GM12878 (cell line): Measurements from ENCODE around the gene ABCB8. TPM values are rescaled to one million over a fixed set of nuclear protein-coding genes. Genes with fewer than 3 reads are reported as not detected.

Experiments
- ATAC-seq: fragments of 200-7000 bp; cut with Tn5 transposase; 3 replicates; pipeline ENCODE4 v1.9.1; 2020; ENCODE audit warnings: mild to moderate bottlenecking, moderate library complexity
- BruUV-seq: library from RNA; stranded (reverse); fragments of 400-500 nt; replicated peaks from 2 replicates; lab custom pipeline; 2021; lab: Mats Ljungman, UMichigan
- CTCF ChIA-PET: fragments of 300-600 bp; sonication (Branson Sonifier 250); formaldehyde crosslinking; extraction: SDS; loops from one replicate; lab custom pipeline; 2021; ENCODE audit warnings: inconsistent platforms; lab: Yijun Ruan, JAX
- POLR2A ChIA-PET: fragments of 350-600 bp; formaldehyde crosslinking; extraction: SDS; loops from one replicate; lab custom pipeline; 2021; ENCODE audit warnings: inconsistent platforms; lab: Charles Lee
- RAD21 ChIA-PET: fragments of 300-600 bp; sonication (Branson Sonifier 250); formaldehyde crosslinking; loops from one replicate; lab custom pipeline; 2023; ENCODE audit warnings: antibody characterized with exemption; ENCODE audit not compliant: unreplicated experiment; lab: Charles Lee
- SMC1A ChIA-PET: fragments of 300-600 bp; sonication (Branson Sonifier 250); formaldehyde crosslinking; loops from one replicate; lab custom pipeline; 2023; ENCODE audit not compliant: unreplicated experiment, uncharacterized antibody; lab: Charles Lee
- DNase-seq: peaks from one replicate; pipeline ENCODE4 v3.0.0-alpha.2; 2011; ENCODE audit warnings: low read depth, low spot score
- FAIRE-seq: peaks from 3 replicates; lab custom pipeline; 2011; peaks lifted over from hg19 to GRCh38; lab: Jason Lieb, UNC
- H2AFZ ChIP-seq: 2 replicates; pipeline ENCODE4 v1.6.0; 2011; ENCODE audit warnings: low read depth, low read length, control low read depth; ENCODE audit not compliant: control insufficient read depth
- H3K27ac ChIP-seq: 2 replicates; pipeline ENCODE4 v1.5.1; 2011; ENCODE audit warnings: control low read depth; ENCODE audit not compliant: control insufficient read depth, insufficient read depth
- H3K27me3 ChIP-seq, 2 experiments: replicated peaks in 1 of 2; 2 replicates each; pipeline versions ENCODE4 v1.6.0 to v1.6.1; 2011; ENCODE audit warnings: low read length in 1 of 2; ENCODE audit not compliant: control insufficient read depth in 2 of 2, insufficient read depth in 2 of 2
- H3K36me3 ChIP-seq, 2 experiments: 2 replicates each; pipeline ENCODE4 v1.5.1; 2011; ENCODE audit warnings: low read length in 1 of 2; ENCODE audit not compliant: control insufficient read depth in 2 of 2, insufficient read depth in 2 of 2
- H3K4me1 ChIP-seq: 2 replicates; pipeline ENCODE4 v1.6.1; 2011; ENCODE audit warnings: mild to moderate bottlenecking, low read length, moderate library complexity, mixed read lengths; ENCODE audit not compliant: control insufficient read depth, insufficient read depth
- H3K4me2 ChIP-seq: 2 replicates; pipeline ENCODE4 v1.6.0; 2011; ENCODE audit warnings: control low read depth; ENCODE audit not compliant: control insufficient read depth, insufficient read depth
- H3K4me3 ChIP-seq: fragments of 200-600 bp; sonication (generic); 2 replicates; pipeline ENCODE4 v1.5.1; 2016
- H3K79me2 ChIP-seq: 2 replicates; pipeline ENCODE4 v1.6.0; 2011; ENCODE audit warnings: low read length; ENCODE audit not compliant: control insufficient read depth, insufficient read depth
- H3K9ac ChIP-seq: 2 replicates; pipeline ENCODE4 v1.8.0; 2011; ENCODE audit warnings: low read length, control low read depth, mixed read lengths; ENCODE audit not compliant: control insufficient read depth, insufficient read depth
- H3K9me3 ChIP-seq: replicated peaks from 3 replicates; pipeline ENCODE4 v1.5.1; 2011; ENCODE audit warnings: mild to moderate bottlenecking, low read length; ENCODE audit not compliant: control insufficient read depth, insufficient read depth
- H4K20me1 ChIP-seq: 2 replicates; pipeline ENCODE4 v1.6.0; 2011; ENCODE audit not compliant: control insufficient read depth, insufficient read depth
- BMI1 ChIP-seq: fragments of 450-650 bp; IDR thresholded peaks from 2 replicates; pipeline ENCODE4 v1.6.1; 2016; ENCODE audit warnings: mild to moderate bottlenecking, moderate library complexity, borderline replicate concordance
- CBFB ChIP-seq: IDR thresholded peaks from 2 replicates; pipeline ENCODE4 v1.6.1; 2016; ENCODE audit warnings: antibody characterized with exemption, low read depth
- EP300 ChIP-seq, 2 experiments: fragments of 150-350 bp in 1 of 2; IDR thresholded peaks; 2 replicates each; pipeline ENCODE4 v1.6.1; 2011 to 2012; ENCODE audit warnings: low read depth in 2 of 2, low read length in 2 of 2, borderline replicate concordance in 1 of 2, improper control_type of control experiment in 1 of 2, inconsistent platforms in 1 of 2; ENCODE audit not compliant: control insufficient read depth in 1 of 2
- FOXM1 ChIP-seq: IDR thresholded peaks from 2 replicates; pipeline ENCODE4 v1.6.1; 2012; ENCODE audit warnings: low read depth, mild to moderate bottlenecking, inconsistent platforms, low read length, moderate library complexity
- JUND ChIP-seq: IDR thresholded peaks from 2 replicates; pipeline ENCODE4 v1.6.1; 2012; ENCODE audit warnings: low read depth, mild to moderate bottlenecking, low read length, improper control_type of control experiment, moderate library complexity
- KAT2A ChIP-seq: conservative IDR thresholded peaks from 2 replicates; pipeline ENCODE4 v1.6.1; 2011; ENCODE audit warnings: low read depth, low read length; ENCODE audit not compliant: control insufficient read depth
- KLF5 ChIP-seq: fragments of 450-650 bp; IDR thresholded peaks from 2 replicates; pipeline ENCODE4 v1.6.1; 2014; ENCODE audit warnings: mild to moderate bottlenecking; ENCODE audit not compliant: partially characterized antibody
- NFIC ChIP-seq: IDR thresholded peaks from 2 replicates; pipeline ENCODE4 v1.6.1; 2012; ENCODE audit warnings: low read depth, mild to moderate bottlenecking, inconsistent platforms, low read length, moderate library complexity
- PAX8 ChIP-seq: fragments of 450-650 bp; IDR thresholded peaks from 2 replicates; pipeline ENCODE4 v1.6.1; 2017; ENCODE audit warnings: mild to moderate bottlenecking, moderate library complexity
- POLR2AphosphoS2 ChIP-seq: IDR thresholded peaks from 2 replicates; pipeline ENCODE4 v1.6.1; 2011; ENCODE audit warnings: low read depth, mild to moderate bottlenecking, low read length, improper control_type of control experiment, moderate library complexity
- TAF1 ChIP-seq: IDR thresholded peaks from 2 replicates; pipeline ENCODE4 v1.6.1; 2011; ENCODE audit warnings: mild to moderate bottlenecking, low read depth, low read length, borderline replicate concordance
- WGBS: methylation state at CpG from one replicate; pipeline ENCODE4 v1.1.6; 2016; ENCODE audit warnings: low lambda C conversion rate; ENCODE audit not compliant: insufficient replicate concordance, insufficient coverage; ENCODE audit errors: missing lambda C conversion rate; 5-methylcytosine and 5-hydroxymethylcytosine counted together
- in situ Hi-C: fragments of 300-500 bp; cut with MboI; formaldehyde crosslinking; loops from 9 replicates; pipeline ENCODE4 v1.14.3; 2018; ENCODE audit warnings: mixed read lengths
- intact Hi-C: fragments of 100-400 bp; cut with micrococcal nuclease; formaldehyde crosslinking; loops from one replicate; pipeline ENCODE4 v1.14.2; 2022; ENCODE audit not compliant: unreplicated experiment
- polyA plus RNA-seq, 11 experiments: library from polyadenylated mRNA; depleted of rRNA in 4 of 11; unstranded in 6 of 11; stranded (reverse) in 5 of 11; fragments of >200 nt; fragmentation: Nextera tagmentation in 4 of 11; fragmentation: Illumina TruSeq in 1 of 11; extraction: Ambion mirVana in 4 of 11; extraction: Trizol in 1 of 11; gene quantifications; 1 replicate in 1 of 11; 2 replicates in 10 of 11; pipeline versions ENCODE4 v1.2.1 to v1.2.3, GENCODE V29; 2011 to 2016; ENCODE audit warnings: inconsistent platforms in 2 of 11, missing spikeins in 2 of 11, low read depth in 1 of 11
- total RNA-seq, 4 experiments: library from RNA; depleted of rRNA in 3 of 4; stranded (reverse); fragments of >200 nt in 3 of 4; fragmentation: Illumina TruSeq in 1 of 4; extraction: Trizol in 1 of 4; gene quantifications; 2 replicates each; pipeline versions ENCODE4 v1.2.1 to v1.2.3, GENCODE V29; 2013 to 2021
- TF ChIP-seq, protein P1 (sequence below): IDR thresholded peaks from 2 replicates; pipeline ENCODE4 v1.6.1; 2012; ENCODE audit warnings: mild to moderate bottlenecking, low read depth, low read length
- TF ChIP-seq, protein P2 (sequence below): fragments of 450-650 bp; IDR thresholded peaks from 2 replicates; pipeline ENCODE4 v1.6.1; 2017; ENCODE audit warnings: borderline replicate concordance
- TF ChIP-seq, protein P3 (sequence below): IDR thresholded peaks from 2 replicates; pipeline ENCODE4 v1.6.1; 2011; ENCODE audit warnings: low read depth, mild to moderate bottlenecking, low read length, moderate library complexity, borderline replicate concordance; ENCODE audit errors: extremely low read depth

ABCB8 gene
- total and polyA plus RNA-seq, 10 of the 15 experiments (the other 5 are each of a cell fraction or from before 2014, with no cell fraction given), result 0.77 to 34.8 (median 18.9) TPM

DNA sequence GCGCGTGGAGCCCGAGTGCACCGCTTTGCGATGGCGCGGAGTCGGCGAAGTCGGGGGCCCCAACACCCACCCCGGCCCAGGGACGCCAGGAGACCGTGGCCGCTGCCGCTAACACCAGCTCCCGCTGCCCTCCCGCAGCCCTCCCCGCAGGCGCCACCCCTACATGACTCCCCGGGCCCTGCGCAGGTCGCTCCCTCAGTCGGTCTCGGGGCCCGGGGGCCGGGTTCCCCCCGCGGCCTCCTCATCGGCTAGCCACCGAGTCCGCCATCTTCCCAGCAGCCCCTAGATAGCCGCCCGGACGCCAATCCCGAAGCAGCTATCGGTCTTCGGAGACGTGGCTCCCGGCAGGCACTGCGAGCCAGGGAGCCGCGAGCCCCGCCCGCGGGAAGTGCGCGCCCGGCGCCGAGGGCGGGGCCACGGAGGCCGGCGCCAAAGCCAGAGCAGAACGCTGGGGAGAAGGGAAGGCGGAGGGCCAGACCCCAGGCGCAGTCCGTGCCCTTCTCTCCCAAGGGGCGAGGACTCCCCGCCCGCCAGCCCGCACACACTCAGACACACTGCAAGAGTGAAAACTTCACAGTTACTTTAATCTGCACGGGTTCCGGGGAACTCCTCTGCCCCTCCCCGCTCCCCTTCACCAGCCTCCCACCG is 52.4 kb downstream of the ABCB8 start, which contains the start of gene FASTK (continued):
- TF ChIP-seq EP300 (IDR thresholded peaks at IDR 0.05; ENCODE audit: borderline replicate concordance in 1 of 2, control insufficient read depth in 1 of 2, low read depth in 2 of 2, low read length in 2 of 2), result no peak

DNA sequence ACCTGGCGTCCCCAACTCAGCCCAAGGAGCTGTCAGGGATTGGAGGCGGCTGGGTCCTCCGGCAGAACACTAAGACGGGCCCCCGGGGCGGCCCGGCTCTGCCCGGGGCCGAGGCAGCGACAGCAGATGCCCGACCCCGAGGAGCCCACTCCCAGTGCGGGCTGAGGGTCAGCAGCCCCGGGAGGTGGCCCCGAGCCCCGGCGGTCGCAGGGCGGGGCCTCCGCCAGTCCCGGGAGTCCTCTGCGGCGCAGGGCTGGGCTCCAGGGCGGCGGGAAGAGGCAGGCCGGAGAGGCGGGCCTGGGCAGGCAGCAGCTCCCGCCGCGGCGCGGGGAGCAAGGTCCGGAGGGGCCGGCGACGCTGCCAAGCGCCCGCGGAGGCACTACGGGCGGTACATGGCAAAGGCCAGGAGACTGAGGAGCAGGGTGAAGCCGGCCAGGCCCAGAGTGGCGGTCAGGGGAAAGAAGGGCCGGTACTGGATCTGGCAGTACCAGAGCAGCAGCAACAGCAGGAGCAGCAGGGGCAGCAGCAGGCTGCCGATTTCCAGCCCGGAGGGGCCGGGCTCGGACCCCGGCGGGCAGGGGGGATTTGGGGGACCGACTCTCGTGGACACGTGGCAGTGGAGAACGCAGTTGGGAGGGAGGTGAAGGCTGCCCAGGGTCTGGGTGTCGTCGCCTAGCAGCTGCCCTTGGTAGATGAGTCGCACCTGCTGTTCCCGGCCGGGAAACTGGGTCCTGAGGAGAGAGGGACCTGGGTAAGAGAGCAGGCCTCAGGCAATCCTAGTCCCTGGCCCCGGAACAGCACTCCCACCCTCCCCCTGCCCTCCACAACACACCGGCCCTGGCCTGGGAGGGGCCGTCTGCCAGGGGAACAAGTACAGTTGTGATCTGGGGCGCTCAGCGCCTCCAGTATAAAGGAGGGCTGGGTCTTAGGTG is 53.2 kb downstream of the ABCB8 start:
- no peak for FAIRE-seq
- H2AFZ ChIP-seq, result no peak overlapping the region; the same call in 1 of the 2 replicates
- no peaks in the 10 kb centered on the region; the same call in 1 of the 2 replicates for H4K20me1 ChIP-seq
- ChIA-PET POLR2A (interaction anchor here (0.9 to 1.0 kb wide), 3 partner anchors 8 to 53 kb away, joined by 3 to 7 read pairs (median 3); partner anchors contain the start of gene ABCB8), SMC1A (interaction anchor here (0.7 kb wide), 1 partner anchor 1481 kb away, joined by 4 read pairs; no protein-coding TSS in a partner anchor), CTCF (no interaction called here), RAD21 (interaction anchor here (0.7 to 1.0 kb wide), 2 partner anchors 53 kb away, joined by 3 read pairs; partner anchors contain the start of gene ABCB8)
- peak overlapping the region; percentile 83; the same call in 1 of the 2 replicates for H3K4me3 ChIP-seq
- peaks cover 0 to 6% of the 10 kb centered on the region in 2 experiments; a peak in 2 of 4 replicates for H3K36me3 ChIP-seq
- in situ Hi-C loops (no loop called here), intact Hi-C loops (loop anchor here (2.0 kb wide), 1 partner anchor 53 kb away; the partner anchor contains the start of gene ABCB8)
- WGBS, result 57% methylated on average over 27 of the region's 64 CpGs
- peaks cover 31% of the 10 kb centered on the region for H3K4me1 ChIP-seq
- H3K79me2 ChIP-seq, result peaks cover 46% of the 10 kb centered on the region
- no TSS peak for BruUV-seq
- ATAC-seq, result no peak
- H3K9me3 ChIP-seq, result no peaks in the 10 kb centered on the region
- DNase-seq, result no peak
- H3K4me2 ChIP-seq, result peak overlapping the region; percentile 100
- H3K27ac ChIP-seq, result peak overlapping the region; percentile 90
- H3K9ac ChIP-seq, result peak overlapping the region; percentile 96
- H3K27me3 ChIP-seq, result no peaks in the 10 kb centered on the region
- TF ChIP-seq JUND (no peak), POLR2AphosphoS2 (no peak), BMI1 (no peak), KLF5 (no peak), PAX8 (no peak), NFIC (no peak), KAT2A (no peak), CBFB (no peak), TAF1 (no peak), FOXM1 (no peak)
- TF ChIP-seq, protein P1, sequence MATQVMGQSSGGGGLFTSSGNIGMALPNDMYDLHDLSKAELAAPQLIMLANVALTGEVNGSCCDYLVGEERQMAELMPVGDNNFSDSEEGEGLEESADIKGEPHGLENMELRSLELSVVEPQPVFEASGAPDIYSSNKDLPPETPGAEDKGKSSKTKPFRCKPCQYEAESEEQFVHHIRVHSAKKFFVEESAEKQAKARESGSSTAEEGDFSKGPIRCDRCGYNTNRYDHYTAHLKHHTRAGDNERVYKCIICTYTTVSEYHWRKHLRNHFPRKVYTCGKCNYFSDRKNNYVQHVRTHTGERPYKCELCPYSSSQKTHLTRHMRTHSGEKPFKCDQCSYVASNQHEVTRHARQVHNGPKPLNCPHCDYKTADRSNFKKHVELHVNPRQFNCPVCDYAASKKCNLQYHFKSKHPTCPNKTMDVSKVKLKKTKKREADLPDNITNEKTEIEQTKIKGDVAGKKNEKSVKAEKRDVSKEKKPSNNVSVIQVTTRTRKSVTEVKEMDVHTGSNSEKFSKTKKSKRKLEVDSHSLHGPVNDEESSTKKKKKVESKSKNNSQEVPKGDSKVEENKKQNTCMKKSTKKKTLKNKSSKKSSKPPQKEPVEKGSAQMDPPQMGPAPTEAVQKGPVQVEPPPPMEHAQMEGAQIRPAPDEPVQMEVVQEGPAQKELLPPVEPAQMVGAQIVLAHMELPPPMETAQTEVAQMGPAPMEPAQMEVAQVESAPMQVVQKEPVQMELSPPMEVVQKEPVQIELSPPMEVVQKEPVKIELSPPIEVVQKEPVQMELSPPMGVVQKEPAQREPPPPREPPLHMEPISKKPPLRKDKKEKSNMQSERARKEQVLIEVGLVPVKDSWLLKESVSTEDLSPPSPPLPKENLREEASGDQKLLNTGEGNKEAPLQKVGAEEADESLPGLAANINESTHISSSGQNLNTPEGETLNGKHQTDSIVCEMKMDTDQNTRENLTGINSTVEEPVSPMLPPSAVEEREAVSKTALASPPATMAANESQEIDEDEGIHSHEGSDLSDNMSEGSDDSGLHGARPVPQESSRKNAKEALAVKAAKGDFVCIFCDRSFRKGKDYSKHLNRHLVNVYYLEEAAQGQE, result no peak
- TF ChIP-seq, protein P2, sequence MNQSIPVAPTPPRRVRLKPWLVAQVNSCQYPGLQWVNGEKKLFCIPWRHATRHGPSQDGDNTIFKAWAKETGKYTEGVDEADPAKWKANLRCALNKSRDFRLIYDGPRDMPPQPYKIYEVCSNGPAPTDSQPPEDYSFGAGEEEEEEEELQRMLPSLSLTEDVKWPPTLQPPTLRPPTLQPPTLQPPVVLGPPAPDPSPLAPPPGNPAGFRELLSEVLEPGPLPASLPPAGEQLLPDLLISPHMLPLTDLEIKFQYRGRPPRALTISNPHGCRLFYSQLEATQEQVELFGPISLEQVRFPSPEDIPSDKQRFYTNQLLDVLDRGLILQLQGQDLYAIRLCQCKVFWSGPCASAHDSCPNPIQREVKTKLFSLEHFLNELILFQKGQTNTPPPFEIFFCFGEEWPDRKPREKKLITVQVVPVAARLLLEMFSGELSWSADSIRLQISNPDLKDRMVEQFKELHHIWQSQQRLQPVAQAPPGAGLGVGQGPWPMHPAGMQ, result no peak
- TF ChIP-seq, protein P3, sequence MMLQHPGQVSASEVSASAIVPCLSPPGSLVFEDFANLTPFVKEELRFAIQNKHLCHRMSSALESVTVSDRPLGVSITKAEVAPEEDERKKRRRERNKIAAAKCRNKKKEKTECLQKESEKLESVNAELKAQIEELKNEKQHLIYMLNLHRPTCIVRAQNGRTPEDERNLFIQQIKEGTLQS, result no peak
